Measurements from ENCODE around the gene BST1. TPM values are rescaled to one million over a fixed set of nuclear protein-coding genes. Genes with fewer than 3 reads are reported as not detected.

The BST1 gene
- polyA plus RNA-seq, 4 donors = 10.8 to 16.2 (median 12.9) TPM

DNA sequence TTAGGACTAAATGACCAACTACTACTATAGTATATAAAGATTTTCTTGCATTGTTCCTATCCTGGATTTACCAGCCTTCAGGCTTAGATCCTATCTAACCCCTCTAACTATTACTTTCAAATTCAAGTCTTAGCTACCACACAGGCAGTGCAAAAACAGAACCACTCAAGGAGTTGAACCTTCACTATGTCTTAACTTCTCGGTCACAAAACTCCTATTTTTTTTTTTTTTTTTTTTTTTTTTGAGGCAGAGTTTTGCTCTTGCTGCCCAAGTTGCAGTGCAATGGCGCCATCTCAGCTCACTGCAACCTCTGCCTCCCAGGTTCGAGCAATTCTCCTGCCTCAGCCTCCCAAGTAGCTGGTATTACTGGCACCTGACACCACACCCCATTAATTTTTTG is 27.5 kb upstream of the BST1 start:
- DNase-seq (ENCODE audit: low read depth in 4 of 4, low spot score in 3 of 4) = no peak

GRCh38 chr4:15676039-15676438 is 26.8 kb upstream of the BST1 start:
- no peak for DNase-seq (ENCODE audit: low read depth in 4 of 4, low spot score in 3 of 4)

DNA sequence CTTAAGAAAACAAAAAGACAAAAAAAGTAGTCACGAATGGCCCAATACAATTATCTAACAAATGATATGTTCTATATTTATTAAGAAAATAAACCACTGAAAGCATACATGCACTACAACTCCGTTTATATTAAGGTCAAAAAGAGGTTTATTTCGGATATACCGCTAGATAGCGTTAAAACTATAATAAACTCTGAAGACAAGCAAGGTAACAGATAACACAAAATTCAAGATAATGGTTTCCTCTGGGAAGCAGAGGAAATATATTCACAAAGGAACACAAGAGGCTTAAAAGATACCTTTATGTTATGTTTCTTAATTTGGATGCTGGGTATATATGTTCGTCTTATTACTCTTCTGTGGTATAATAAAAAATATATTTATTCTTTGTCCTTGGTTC is 26.0 kb upstream of the BST1 start:
- no peak for DNase-seq (ENCODE audit: low read depth in 4 of 4, low spot score in 3 of 4)

- peak in 1 of 4 donors; percentile 48 for DNase-seq (ENCODE audit: low read depth in 4 of 4, low spot score in 3 of 4)
Measured at GRCh38 chr4:15677507-15677988, 25.3 kb upstream of the BST1 start.

DNA sequence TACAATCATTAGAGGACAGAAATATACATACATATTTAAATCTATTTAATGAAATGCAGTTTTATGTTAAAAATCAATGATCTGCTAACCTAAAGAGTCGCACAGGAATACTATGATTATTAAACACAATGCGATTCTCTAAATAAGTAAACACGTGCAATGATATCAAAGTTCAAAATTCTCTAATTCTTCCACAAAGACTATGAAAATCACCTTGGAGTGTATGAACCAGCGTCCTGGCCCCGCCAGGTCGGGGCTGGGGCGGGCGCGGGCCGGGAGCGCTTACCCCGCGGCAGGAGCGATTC is 21.8 kb upstream of the BST1 start:
- DNase-seq (ENCODE audit: low read depth in 4 of 4, low spot score in 3 of 4) = no peak

DNA sequence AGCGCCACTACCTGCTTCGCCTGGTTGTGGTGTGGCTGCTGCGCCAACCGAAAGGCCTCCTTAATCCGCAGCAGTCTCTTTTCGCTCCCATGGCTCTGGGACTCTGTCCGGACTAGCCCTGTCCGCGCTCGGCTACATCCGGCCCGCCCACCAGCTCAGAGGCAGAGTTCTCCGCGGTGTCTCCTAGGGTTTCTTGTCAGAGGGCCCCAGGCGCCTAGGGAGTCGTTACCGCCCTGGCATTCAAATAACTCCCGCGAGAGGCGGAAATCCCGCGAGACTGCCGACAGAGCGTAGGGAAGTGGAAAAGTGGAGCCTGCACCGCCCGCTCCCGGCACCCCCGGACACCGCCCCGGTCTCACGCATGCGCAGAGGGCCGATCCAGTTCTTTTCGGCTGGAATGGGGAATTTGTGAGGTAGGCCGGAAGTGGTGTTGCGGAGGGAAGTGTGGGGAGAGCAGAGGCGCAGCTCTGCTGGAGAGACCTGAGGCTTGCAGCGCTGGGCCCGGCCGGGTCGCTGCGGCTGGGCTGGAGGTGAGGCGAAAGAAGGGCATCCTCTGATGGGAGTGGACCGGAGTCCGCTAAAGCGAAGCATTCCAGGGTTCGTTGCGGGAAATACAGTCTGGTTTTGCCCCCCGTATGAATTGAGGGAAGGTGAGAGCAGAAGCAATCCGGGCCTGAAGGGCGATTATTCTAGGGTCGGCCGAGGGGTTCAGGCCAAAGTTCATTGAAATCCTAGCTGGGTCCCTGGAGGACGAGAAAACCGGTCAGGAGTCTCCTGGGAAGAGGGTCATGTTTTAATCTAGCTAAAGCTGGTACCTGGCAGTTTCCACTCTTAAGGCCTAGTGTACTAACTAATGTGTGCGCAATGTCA is 21.3 kb upstream of the BST1 start, which contains the start of gene FAM200B:
Gene FAM200B, plus strand, starts transcription at position 456 of the 870 bp plus-strand sequence. CDS start 5,151 bp downstream, outside the sequence.
- DNase-seq (ENCODE audit: low read depth in 4 of 4, low spot score in 3 of 4) = peak; percentile 96 to 98 (median 98)

DNA sequence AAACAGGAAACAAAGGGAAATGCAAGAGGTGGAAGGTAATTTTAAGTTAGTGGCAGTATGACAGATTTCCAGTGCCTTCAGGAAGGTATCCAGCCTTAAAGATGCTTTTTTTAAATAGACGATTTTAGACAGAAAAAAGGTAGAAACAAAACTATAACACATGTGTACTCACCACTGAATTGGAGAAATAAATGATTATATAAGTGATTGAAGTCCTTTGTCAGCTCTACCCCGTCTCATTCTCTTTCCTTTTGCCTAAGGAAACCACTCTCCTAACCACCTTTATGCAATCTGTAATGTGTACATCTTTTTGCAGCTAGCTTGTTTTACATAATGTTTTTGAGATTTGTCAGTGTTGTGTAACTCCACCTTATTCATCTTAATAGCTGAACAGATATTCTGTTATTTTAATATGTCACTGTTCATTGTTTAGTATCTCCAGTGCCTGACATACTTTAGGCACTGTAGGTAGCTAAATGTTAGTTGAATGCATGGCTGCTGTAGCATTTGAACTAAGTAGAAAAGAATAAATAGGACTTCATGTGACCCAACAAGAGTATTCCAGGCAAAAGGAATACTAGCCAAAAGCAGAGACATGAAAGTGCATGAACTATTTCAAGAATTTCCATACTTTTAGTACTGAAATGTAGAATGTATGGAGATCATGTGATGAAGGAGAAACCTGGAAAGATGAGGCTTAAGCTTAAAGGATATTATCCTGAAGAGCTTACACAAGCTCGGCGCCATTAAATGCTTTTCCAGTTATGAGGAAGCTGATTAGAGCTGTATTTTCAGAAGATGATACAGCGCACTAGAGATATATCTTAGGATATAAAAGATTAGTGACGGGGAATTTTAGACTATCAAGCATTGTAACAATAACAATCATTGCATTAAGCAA is 20.4 kb upstream of the BST1 start:
- no peak for DNase-seq (ENCODE audit: low read depth in 4 of 4, low spot score in 3 of 4)

GRCh38 chr4:15683143-15683495 is 19.7 kb upstream of the BST1 start:
- no peak for DNase-seq (ENCODE audit: low read depth in 4 of 4, low spot score in 3 of 4)

DNA sequence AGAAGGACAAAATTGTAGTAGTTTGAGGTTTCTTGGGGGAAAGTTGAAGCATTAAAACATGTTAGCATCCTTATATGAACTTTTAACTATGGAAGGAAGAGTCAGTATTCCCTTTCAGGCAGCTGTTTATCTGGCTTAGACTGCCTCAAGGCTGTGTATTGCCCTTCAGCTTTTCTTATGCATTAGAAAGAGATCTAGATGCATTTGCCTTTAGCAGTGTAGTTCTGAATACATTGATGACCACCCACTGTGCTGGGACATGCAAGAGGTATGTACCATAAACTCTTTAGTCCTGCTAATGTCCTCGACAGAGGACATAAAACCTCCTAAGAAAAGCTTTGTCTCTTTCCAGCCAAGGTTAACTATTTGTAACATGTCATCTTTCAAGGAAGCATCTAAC is 18.4 kb upstream of the BST1 start:
- DNase-seq (ENCODE audit: low read depth in 4 of 4, low spot score in 3 of 4) = no peak

GRCh38 chr4:15688051-15688450 is 14.8 kb upstream of the BST1 start:
- DNase-seq (ENCODE audit: low read depth in 4 of 4, low spot score in 3 of 4) = no peak

DNA sequence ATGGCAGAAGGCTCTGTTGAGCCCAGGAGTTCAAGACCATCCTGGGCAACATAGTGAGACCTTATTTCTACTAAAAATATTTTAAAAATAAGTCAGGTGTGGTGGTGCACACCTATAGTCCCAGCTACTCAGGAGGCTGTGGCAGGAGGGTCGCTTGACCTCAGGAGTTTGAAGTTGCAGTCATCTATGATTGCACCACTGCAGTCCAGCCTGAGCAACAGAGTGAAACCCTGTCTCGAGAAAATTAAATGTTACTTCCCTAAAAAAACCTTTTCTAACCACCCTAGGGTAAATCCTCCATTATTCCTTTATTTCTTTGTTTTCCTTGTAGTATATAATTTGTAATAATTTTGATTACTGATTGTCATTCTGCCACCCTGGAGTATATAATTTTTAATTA is 13.3 kb upstream of the BST1 start:
- DNase-seq (ENCODE audit: low read depth in 4 of 4, low spot score in 3 of 4) = no peak

DNA sequence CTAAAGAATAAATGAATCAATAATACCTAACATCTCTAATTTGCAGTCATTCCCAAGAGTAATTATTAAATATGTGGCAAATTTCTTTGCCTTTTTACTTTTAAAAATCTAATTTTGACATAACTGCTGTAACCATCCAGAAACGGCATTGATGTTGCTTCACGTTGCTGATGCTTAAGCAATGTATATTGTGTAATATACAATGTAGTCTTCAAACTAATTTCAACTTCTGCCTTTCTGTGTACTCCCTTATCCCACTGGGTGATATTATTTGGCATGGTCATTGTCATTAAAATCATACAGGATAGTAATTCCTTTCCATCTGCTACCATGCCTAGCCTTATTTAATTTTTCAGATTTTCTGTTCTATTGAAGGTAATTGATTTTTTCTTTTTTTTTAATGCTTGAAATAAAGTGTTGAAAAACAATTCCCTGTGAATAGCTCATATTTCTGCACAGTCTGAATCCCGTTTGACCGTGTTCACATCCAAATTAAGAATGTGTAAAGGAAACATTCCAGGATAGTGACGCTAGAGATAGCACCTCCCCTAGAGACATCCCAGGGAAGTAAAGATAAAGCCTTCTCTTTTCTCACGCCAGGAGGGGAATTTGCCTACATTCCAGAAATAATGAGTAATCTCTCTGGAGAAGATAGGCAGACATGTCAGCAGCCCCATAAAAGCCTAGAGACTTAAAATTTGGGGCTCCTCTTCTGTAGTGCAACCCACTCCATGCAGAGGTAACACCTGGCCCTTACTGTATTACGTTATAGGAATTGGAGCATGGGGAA is 12.7 kb upstream of the BST1 start:
- no peak for DNase-seq (ENCODE audit: low read depth in 4 of 4, low spot score in 3 of 4)

DNA sequence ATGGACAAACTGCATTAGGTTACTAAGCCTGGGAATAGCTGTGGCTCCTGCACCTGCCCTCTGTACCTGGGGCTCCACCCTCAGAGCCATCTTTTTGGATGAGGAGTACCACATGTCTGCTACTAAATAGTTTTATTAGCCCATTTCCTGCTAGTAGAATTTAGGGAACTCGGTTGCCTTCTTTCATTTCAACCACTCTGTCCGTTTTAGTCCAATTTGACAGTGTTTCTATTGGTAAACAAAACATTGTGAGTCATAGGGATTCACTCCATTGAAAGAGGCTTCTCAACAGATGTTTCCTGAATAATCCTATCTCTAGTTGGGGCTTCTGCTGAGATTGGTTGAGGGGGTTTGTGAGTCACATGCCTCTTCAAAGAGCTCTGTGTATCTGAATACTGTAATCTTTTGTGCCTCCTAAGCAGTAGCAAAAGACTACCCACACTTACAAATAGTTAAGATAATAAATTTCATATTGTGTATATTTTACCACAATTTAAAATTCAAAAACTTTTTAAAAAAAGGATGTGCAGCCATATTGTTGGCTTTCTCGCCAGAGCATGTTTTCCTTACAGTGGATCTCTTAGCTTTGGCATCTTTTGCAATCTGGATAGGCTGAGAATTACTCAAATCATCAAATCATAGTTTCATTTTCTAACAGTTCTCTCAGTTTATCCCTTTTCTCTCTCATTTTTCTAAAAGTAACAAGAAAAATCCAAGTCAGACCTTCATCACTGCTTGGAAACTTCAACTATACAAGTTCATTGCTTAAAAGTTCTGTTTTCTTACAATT is 11.3 kb upstream of the BST1 start:
- DNase-seq (ENCODE audit: low read depth in 4 of 4, low spot score in 3 of 4) = no peak

GRCh38 chr4:15692602-15693001 is 10.3 kb upstream of the BST1 start:
- DNase-seq (ENCODE audit: low read depth in 4 of 4, low spot score in 3 of 4) = no peak

DNA sequence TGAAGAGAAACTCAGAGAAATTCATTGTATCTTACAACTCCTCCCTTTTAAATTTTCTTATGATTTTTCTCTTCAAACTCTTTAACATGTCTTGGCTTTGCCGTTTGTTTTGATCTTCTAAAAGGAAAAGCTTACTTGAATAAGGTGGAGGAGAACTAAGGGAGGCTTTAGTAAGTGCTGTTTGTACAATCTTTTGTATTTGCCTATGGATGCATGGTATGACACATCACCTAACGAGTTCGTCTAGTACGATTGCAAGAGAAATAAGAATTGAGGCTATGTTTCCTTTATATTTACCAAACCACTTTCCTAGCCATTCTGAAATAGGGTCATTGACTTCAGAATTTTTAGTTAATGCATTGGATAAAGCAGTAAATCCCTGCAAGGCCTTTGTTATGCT is 8.4 kb upstream of the BST1 start:
- DNase-seq (ENCODE audit: low read depth in 4 of 4, low spot score in 3 of 4) = no peak

DNA sequence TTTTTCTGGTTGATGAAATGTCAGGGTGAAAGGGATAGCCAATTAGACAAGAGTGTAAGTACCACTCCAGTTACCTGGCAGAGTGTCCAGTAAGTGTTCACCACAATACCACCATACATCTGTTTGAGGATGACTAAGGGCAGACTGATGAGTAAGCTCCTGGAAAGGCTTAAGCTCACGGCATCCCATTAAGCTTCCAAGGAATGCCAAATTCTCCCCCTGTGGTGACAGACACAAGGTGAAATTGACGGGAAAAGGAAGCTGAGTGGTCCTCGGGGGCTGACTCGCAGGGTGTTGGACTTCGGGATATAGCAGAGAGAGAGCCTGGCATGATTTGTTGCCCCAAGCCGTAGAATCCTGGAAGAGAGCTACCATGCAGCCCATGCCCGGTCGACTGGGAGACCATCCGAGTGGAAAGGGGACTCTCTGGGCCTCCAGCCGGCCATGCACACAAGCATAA is 7.6 kb upstream of the BST1 start:
- DNase-seq (ENCODE audit: low read depth in 4 of 4, low spot score in 3 of 4) = no peak

- DNase-seq (ENCODE audit: low read depth in 4 of 4, low spot score in 3 of 4) = no peak
Measured at GRCh38 chr4:15695729-15696128, 7.1 kb upstream of the BST1 start.

DNA sequence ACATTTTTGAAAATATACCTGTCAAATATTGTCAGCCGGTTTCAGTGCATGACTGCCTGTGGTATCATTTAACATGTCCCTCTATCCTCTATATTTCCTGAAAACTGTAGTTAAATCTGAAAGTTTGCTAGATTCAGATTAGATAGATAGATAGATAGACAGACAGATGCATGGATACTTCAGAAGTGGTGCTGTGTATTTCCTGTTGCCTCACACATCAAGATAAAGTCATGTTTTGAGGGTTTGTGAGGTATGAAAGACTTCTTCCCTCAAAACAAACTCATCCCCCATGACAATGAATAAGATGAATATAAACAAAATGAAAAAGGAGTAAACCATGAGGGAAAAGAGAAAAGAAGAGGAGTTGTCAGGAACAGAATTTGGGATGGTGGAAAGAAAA is 6.0 kb upstream of the BST1 start:
- DNase-seq (ENCODE audit: low read depth in 4 of 4, low spot score in 3 of 4) = no peak

DNA sequence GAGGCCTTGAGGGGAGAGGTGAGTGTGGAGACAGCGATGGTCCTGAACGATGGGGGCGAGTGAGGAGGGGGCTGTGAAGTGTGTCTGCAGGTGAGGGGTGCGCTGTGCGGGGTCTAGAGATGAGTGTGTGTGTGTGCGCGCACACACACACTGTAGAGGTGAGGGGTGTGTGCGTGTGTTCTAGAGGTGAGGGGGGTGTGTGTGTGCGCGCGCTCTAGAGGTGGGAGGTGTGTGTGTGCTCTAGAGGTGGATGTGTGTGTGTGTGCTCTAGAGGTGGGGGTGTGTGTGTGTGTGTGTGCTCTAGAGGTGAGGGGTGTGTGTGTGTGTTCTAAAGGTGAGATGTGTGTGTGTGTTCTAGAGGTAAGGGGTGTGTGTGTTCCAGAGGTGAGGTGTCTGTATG is 574 bp downstream of the BST1 start:
- DNase-seq (ENCODE audit: low read depth in 4 of 4, low spot score in 3 of 4) = no peak

- no peak for DNase-seq (ENCODE audit: low read depth in 4 of 4, low spot score in 3 of 4)
Measured at GRCh38 chr4:15704129-15704528, 1.3 kb downstream of the BST1 start.

Measured in left renal pelvis (tissue), 4 donors.